Measurements from ENCODE around the gene LAMP5. TPM values are rescaled to one million over a fixed set of nuclear protein-coding genes. Genes with fewer than 3 reads are reported as not detected.

LAMP5 gene
- total and polyA plus RNA-seq, 2 experiments from 2014 or later = 0.21 to 0.29 TPM

DNA sequence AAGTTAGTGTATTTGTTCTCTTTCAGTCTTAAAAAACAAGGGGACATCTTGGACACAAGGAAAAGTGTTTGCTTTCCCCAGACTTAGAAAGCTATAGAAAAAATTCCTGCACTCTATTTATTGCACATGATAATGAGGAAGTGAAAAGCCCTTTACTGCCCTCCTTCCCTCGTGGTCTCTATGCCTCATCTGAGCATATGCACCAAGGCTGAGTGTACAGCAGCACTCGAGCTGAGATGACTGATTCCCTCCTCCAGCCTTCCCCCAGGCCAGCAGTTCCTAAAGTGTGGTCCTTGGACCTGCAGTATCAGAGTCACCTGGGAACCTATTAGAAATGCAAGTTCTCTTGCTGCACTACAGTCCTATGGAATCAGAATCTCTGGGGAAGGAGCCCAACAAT lies 14.3 kb upstream of the LAMP5 start:
- Histone ChIP-seq H3K4me2 (no peak overlapping the region), H3K27ac (ENCODE audit: low read depth) (no peak overlapping the region), H3K4me3 (no peak overlapping the region), H4K20me1 (replicated peaks; ENCODE audit: insufficient read depth) (no peaks in the 10 kb centered on the region; the same call in 1 of the 2 replicates), H3K79me2 (replicated peaks; ENCODE audit: insufficient read depth) (no peaks in the 10 kb centered on the region), H3K36me3 (ENCODE audit: insufficient read depth) (no peaks in the 10 kb centered on the region), H3K27me3 (ENCODE audit: insufficient read depth) (peaks cover 11% of the 10 kb centered on the region), H3K9me2 (ENCODE audit: insufficient read depth) (peaks cover 19% of the 10 kb centered on the region; the same call in 1 of the 2 replicates), H3K4me1 (ENCODE audit: insufficient read depth) (peaks cover 9% of the 10 kb centered on the region; the same call in 1 of the 2 replicates), H2AFZ (no peak overlapping the region), H3F3A (replicated peaks; ENCODE audit: low read depth) (no peaks in the 10 kb centered on the region)
- DNase-seq (ENCODE audit: low spot score) = no peak
- H3K36me3 Mint-ChIP-seq (ENCODE audit: low read depth) = no peaks in the 10 kb centered on the region
- no peaks in the 10 kb centered on the region for H3K9me3 Mint-ChIP-seq
- no peak overlapping the region for H3K4me3 Mint-ChIP-seq
- peaks cover 8% of the 10 kb centered on the region; the same call in 2 of the 3 replicates for H3K4me1 Mint-ChIP-seq
- TF ChIP-seq, protein P1, sequence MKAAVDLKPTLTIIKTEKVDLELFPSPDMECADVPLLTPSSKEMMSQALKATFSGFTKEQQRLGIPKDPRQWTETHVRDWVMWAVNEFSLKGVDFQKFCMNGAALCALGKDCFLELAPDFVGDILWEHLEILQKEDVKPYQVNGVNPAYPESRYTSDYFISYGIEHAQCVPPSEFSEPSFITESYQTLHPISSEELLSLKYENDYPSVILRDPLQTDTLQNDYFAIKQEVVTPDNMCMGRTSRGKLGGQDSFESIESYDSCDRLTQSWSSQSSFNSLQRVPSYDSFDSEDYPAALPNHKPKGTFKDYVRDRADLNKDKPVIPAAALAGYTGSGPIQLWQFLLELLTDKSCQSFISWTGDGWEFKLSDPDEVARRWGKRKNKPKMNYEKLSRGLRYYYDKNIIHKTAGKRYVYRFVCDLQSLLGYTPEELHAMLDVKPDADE (IDR thresholded peaks at IDR 0.05) = no peak
- TF ChIP-seq, protein P2, sequence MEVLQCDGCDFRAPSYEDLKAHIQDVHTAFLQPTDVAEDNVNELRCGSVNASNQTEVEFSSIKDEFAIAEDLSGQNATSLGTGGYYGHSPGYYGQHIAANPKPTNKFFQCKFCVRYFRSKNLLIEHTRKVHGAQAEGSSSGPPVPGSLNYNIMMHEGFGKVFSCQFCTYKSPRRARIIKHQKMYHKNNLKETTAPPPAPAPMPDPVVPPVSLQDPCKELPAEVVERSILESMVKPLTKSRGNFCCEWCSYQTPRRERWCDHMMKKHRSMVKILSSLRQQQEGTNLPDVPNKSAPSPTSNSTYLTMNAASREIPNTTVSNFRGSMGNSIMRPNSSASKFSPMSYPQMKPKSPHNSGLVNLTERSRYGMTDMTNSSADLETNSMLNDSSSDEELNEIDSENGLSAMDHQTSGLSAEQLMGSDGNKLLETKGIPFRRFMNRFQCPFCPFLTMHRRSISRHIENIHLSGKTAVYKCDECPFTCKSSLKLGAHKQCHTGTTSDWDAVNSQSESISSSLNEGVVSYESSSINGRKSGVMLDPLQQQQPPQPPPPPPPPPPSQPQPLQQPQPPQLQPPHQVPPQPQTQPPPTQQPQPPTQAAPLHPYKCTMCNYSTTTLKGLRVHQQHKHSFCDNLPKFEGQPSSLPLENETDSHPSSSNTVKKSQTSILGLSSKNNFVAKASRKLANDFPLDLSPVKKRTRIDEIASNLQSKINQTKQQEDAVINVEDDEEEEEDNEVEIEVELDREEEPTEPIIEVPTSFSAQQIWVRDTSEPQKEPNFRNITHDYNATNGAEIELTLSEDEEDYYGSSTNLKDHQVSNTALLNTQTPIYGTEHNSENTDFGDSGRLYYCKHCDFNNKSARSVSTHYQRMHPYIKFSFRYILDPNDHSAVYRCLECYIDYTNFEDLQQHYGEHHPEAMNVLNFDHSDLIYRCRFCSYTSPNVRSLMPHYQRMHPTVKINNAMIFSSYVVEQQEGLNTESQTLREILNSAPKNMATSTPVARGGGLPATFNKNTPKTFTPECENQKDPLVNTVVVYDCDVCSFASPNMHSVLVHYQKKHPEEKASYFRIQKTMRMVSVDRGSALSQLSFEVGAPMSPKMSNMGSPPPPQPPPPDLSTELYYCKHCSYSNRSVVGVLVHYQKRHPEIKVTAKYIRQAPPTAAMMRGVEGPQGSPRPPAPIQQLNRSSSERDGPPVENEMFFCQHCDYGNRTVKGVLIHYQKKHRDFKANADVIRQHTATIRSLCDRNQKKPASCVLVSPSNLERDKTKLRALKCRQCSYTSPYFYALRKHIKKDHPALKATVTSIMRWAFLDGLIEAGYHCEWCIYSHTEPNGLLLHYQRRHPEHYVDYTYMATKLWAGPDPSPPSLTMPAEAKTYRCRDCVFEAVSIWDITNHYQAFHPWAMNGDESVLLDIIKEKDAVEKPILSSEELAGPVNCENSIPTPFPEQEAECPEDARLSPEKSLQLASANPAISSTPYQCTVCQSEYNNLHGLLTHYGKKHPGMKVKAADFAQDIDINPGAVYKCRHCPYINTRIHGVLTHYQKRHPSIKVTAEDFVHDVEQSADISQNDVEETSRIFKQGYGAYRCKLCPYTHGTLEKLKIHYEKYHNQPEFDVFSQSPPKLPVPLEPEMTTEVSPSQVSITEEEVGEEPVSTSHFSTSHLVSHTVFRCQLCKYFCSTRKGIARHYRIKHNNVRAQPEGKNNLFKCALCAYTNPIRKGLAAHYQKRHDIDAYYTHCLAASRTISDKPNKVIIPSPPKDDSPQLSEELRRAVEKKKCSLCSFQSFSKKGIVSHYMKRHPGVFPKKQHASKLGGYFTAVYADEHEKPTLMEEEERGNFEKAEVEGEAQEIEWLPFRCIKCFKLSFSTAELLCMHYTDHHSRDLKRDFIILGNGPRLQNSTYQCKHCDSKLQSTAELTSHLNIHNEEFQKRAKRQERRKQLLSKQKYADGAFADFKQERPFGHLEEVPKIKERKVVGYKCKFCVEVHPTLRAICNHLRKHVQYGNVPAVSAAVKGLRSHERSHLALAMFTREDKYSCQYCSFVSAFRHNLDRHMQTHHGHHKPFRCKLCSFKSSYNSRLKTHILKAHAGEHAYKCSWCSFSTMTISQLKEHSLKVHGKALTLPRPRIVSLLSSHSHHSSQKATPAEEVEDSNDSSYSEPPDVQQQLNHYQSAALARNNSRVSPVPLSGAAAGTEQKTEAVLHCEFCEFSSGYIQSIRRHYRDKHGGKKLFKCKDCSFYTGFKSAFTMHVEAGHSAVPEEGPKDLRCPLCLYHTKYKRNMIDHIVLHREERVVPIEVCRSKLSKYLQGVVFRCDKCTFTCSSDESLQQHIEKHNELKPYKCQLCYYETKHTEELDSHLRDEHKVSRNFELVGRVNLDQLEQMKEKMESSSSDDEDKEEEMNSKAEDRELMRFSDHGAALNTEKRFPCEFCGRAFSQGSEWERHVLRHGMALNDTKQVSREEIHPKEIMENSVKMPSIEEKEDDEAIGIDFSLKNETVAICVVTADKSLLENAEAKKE (CRISPR knock-in tag; IDR thresholded peaks at IDR 0.05) = no peak
- no peak for TF ChIP-seq ZNF114 (CRISPR knock-in tag; IDR thresholded peaks at IDR 0.05)
- TF ChIP-seq STAT1 (IDR thresholded peaks at IDR 0.05; ENCODE audit: unreplicated experiment) = no peak
- TF ChIP-seq NANOG (IDR thresholded peaks at IDR 0.05; ENCODE audit: borderline replicate concordance) = no peak
- no peak for TF ChIP-seq REST (IDR thresholded peaks at IDR 0.05; ENCODE audit: unreplicated experiment)
- no peak for TF ChIP-seq EZH2phosphoT487 (IDR thresholded peaks at IDR 0.05; ENCODE audit: unreplicated experiment)
- no peak for TF ChIP-seq CTCF (conservative IDR thresholded peaks at IDR 0.05; ENCODE audit: low read depth in 2 of 2)
- no peak for TF ChIP-seq ZNF331 (CRISPR knock-in tag; IDR thresholded peaks at IDR 0.05; ENCODE audit: low read depth)
- no peak for TF ChIP-seq POLR2AphosphoS5 (IDR thresholded peaks at IDR 0.05; ENCODE audit: low read depth)
- TF ChIP-seq CREB1 (CRISPR knock-in tag; IDR thresholded peaks at IDR 0.05; ENCODE audit: low read depth) = no peak
- TF ChIP-seq EZH2 (IDR thresholded peaks at IDR 0.05; ENCODE audit: low read depth, unreplicated experiment) = no peak
- TF ChIP-seq JUNB (IDR thresholded peaks at IDR 0.05; ENCODE audit: unreplicated experiment) = no peak
- ATAC-seq = no peak
- no peak overlapping the region for H3K27ac Mint-ChIP-seq
- peaks cover 1% of the 10 kb centered on the region for H3K27me3 Mint-ChIP-seq (ENCODE audit: insufficient read depth, low read depth, poor library complexity)

Measured in GM23338 (cell line).